ENCODE data around the gene MCOLN1.

GRCh38 chr19:7492558-7492957, 29.9 kb upstream of the MCOLN1 start:
- TF ChIP-seq CTCF (conservative IDR thresholded peaks at IDR 0.05; ENCODE audit: low read depth in 2 of 2) (no peak), EZH2 (IDR thresholded peaks at IDR 0.05; ENCODE audit: low read depth, unreplicated experiment) (no peak)

Measured in GM23338 (cell line).